PC-9 (cell line): Measurements from ENCODE around the gene FAM227A. TPM values are rescaled to one million over a fixed set of nuclear protein-coding genes. Genes with fewer than 3 reads are reported as not detected.

Source experiments
- BruUV-seq: library from RNA; stranded (reverse); fragments of 400-500 nt; replicated peaks from 2 replicates; lab custom pipeline; 2021; lab: Mats Ljungman, UMichigan
- CTCF ChIA-PET: fragments of 300-600 bp; sonication (Branson Sonifier 250); formaldehyde crosslinking; loops from one replicate; lab custom pipeline; 2022; ENCODE audit warnings: antibody characterized with exemption; lab: Charles Lee
- POLR2A ChIA-PET: fragments of 300-600 bp; sonication (Branson Sonifier 250); formaldehyde crosslinking; loops from one replicate; lab custom pipeline; 2022; ENCODE audit warnings: antibody characterized with exemption; ENCODE audit not compliant: unreplicated experiment; lab: Charles Lee
- DNase-seq, 2 experiments: peaks; one replicate each; pipeline versions ENCODE4 v3.0.0 to v3.0.0-alpha.2; 2015 to 2022; ENCODE audit warnings: mixed read lengths in 1 of 2
- H2AFZ ChIP-seq: fragments of 200-600 bp; sonication (generic); 2 replicates; pipeline ENCODE4 v1.8.1; 2017; ENCODE audit warnings: antibody characterized with exemption
- H3F3A ChIP-seq: fragments of 200-600 bp; sonication (generic); 2 replicates; pipeline ENCODE4 v1.8.1; 2017; ENCODE audit warnings: antibody characterized with exemption, mild to moderate bottlenecking, low read depth; ENCODE audit not compliant: insufficient read depth
- H3K27ac ChIP-seq: fragments of 200-600 bp; sonication (generic); 2 replicates; pipeline ENCODE4 v1.6.1; 2016; ENCODE audit warnings: mixed run types
- H3K27me3 ChIP-seq: fragments of 200-600 bp; sonication (generic); 2 replicates; pipeline ENCODE4 v1.6.1; 2016; ENCODE audit warnings: low read depth, mixed run types; ENCODE audit not compliant: insufficient read depth
- H3K36me3 ChIP-seq: fragments of 200-600 bp; sonication (generic); 2 replicates; pipeline ENCODE4 v1.6.1; 2016; ENCODE audit warnings: low read depth, mixed run types
- H3K4me1 ChIP-seq: fragments of 200-600 bp; sonication (generic); replicated peaks from 2 replicates; pipeline ENCODE4 v1.6.1; 2016; ENCODE audit warnings: mixed run types; ENCODE audit not compliant: insufficient read depth
- H3K4me2 ChIP-seq: fragments of 200-600 bp; sonication (generic); 2 replicates; pipeline ENCODE4 v1.6.1; 2017; ENCODE audit warnings: mixed run types
- H3K4me3 ChIP-seq: fragments of 200-600 bp; sonication (generic); 2 replicates; pipeline ENCODE4 v1.6.1; 2016; ENCODE audit warnings: mixed run types
- H3K79me2 ChIP-seq: fragments of 200-600 bp; sonication (generic); 2 replicates; pipeline ENCODE4 v1.6.1; 2017; ENCODE audit warnings: low read depth, mixed run types
- H3K9me2 ChIP-seq: fragments of 200-600 bp; sonication (generic); 2 replicates; pipeline ENCODE4 v1.8.1; 2017; ENCODE audit warnings: mild to moderate bottlenecking; ENCODE audit not compliant: insufficient read depth
- H3K9me3 ChIP-seq: fragments of 200-600 bp; sonication (generic); 2 replicates; pipeline ENCODE4 v1.8.1; 2016; ENCODE audit warnings: low read depth; ENCODE audit not compliant: insufficient read depth
- H4K20me1 ChIP-seq: fragments of 200-600 bp; sonication (generic); 2 replicates; pipeline ENCODE4 v1.8.1; 2017; ENCODE audit not compliant: insufficient read depth
- EZH2 ChIP-seq: fragments of 200-600 bp; sonication (generic); IDR thresholded peaks from 2 replicates; pipeline ENCODE4 v1.8.0; 2017; ENCODE audit warnings: antibody characterized with exemption, low read depth
- intact Hi-C: fragments of 100-400 bp; cut with micrococcal nuclease; formaldehyde crosslinking; loops from one replicate; pipeline ENCODE4 v1.10.0; 2022; ENCODE audit not compliant: unreplicated experiment
- total RNA-seq: library from RNA; stranded (reverse); gene quantifications from 2 replicates; pipeline ENCODE4 v1.2.3, GENCODE V29; 2021
- TF ChIP-seq, protein P1 (sequence below): fragments of 200-600 bp; sonication (generic); conservative IDR thresholded peaks from 2 replicates; pipeline ENCODE4 v1.6.1; 2017; ENCODE audit warnings: mixed run types, antibody characterized with exemption, mild to moderate bottlenecking, moderate library complexity

FAM227A gene
- total RNA-seq, 1 experiment from 2014 or later = 9.8 TPM

DNA sequence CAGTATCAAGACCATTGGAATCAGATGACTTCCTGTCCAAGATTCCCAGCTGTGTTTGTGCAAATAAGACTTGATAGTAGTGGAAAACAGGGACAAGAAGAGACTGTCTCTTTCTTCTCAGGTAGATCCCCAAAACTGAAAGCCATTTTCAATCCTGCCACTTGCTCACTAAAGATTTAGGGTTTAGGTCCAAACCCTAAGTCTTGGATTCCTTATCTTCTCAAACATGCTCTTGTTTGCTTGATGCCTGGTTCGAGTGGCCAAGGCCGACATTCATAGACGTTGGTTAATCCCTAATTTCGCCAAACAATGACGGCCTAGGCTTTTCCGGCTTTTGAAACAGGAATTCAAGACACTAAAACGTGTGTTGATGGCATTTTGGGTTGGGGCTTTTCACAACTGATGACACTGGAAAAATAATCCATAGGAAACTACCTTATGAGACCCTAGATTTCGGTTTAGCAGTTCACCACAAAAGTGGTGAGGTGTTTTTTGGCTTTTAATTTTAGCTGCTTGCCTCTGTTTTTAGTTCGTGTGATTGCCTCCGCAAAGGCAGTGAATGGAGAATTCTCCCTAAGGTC is 48.6 kb upstream of the FAM227A start:
- POLR2A ChIA-PET = interaction anchor here (0.5 kb wide), 1 partner anchor 861 kb away, joined by 3 read pairs; the partner anchor contains the start of gene ANKRD54
- Histone ChIP-seq H3K36me3 (peaks cover 10% of the 10 kb centered on the region; the same call in 1 of the 2 replicates), H3F3A (peaks cover 39% of the 10 kb centered on the region), H3K27me3 (no peaks in the 10 kb centered on the region), H3K79me2 (peaks cover 46% of the 10 kb centered on the region), H3K27ac (peak overlapping the region; percentile 58), H3K4me1 (peaks cover 38% of the 10 kb centered on the region), H2AFZ (peak overlapping the region; percentile 77), H3K9me2 (no peaks in the 10 kb centered on the region), H3K4me2 (peak overlapping the region; percentile 86), H3K9me3 (no peaks in the 10 kb centered on the region), H4K20me1 (peaks cover 6% of the 10 kb centered on the region; the same call in 1 of the 2 replicates), H3K4me3 (peak overlapping the region; percentile 51)
- DNase-seq = no peak
- CTCF ChIA-PET = interaction anchor here (0.6 kb wide), 1 partner anchor 291 kb away, joined by 9 read pairs; no protein-coding TSS in a partner anchor
- TF ChIP-seq, protein P1, sequence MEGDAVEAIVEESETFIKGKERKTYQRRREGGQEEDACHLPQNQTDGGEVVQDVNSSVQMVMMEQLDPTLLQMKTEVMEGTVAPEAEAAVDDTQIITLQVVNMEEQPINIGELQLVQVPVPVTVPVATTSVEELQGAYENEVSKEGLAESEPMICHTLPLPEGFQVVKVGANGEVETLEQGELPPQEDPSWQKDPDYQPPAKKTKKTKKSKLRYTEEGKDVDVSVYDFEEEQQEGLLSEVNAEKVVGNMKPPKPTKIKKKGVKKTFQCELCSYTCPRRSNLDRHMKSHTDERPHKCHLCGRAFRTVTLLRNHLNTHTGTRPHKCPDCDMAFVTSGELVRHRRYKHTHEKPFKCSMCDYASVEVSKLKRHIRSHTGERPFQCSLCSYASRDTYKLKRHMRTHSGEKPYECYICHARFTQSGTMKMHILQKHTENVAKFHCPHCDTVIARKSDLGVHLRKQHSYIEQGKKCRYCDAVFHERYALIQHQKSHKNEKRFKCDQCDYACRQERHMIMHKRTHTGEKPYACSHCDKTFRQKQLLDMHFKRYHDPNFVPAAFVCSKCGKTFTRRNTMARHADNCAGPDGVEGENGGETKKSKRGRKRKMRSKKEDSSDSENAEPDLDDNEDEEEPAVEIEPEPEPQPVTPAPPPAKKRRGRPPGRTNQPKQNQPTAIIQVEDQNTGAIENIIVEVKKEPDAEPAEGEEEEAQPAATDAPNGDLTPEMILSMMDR = no peak
- no peak for TF ChIP-seq EZH2
- intact Hi-C loops = loop anchor here (2.0 to 10.0 kb wide), 3 partner anchors 50 to 390 kb away; partner anchors contain the start of genes CSNK1E, DDX17 and SUN2
- BruUV-seq = no TSS peak

DNA sequence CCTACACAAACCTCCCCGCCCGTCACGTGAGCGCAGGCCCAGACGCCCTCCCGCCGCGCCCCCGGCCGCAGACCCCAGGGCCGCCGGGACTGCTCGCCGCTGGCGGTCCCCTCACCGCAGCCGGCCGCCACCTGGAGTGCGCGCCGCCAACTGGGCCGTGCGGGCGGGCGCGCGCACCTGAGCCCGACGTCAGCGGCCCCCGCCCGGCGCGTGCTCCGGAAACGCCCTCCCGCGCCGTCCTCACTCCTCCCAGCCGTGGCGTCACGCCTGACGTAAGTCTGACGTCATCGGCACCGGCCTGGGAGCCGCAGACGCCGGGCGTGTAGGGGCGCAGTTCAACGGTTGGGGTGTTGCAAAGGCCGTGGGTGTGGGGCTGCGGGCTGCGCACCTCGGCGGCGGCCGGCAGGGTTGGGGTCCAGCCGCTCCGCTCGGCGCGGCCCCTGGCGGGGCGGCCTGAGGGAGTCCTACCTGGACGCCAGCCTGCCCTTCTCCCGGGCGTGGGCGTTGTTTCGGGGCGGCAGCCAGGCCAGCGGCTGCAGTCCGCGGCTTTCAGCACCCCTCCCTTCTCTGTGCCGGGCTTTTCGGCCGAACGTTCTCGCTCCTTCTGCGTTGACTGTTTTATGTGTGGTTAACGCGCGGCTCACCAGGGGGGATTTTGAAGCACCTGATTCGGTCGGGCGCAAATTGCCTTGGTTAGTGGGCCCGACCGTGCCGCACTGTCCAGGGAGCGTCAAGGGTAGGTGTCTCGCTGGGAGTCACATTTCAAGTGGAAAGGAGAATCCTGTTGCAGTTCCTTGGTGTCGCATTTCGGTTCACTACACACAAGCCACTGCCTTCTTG is 44.8 kb upstream of the FAM227A start, which contains the start of gene JOSD1:
Gene JOSD1, minus strand, starts transcription at position 155 of the 840 bp plus-strand sequence. CDS start 956 bp downstream, outside the sequence.
- CTCF ChIA-PET = no interaction called here
- POLR2A ChIA-PET = no interaction called here
- H3K27me3 ChIP-seq = no peaks in the 10 kb centered on the region
- H3K9me3 ChIP-seq = no peaks in the 10 kb centered on the region
- peak within 1 kb of the TSS; percentile 88 for H3K27ac ChIP-seq
- H3K4me2 ChIP-seq = peak within 1 kb of the TSS; percentile 97
- TF ChIP-seq EZH2 = no peak
- TF ChIP-seq, protein P1 = no peak
- TSS peak; percentile 83 for BruUV-seq
- intact Hi-C loops = loop anchor here (10.0 kb wide), 2 partner anchors 196 to 386 kb away; partner anchors contain the start of genes CSNK1E and DDX17
- peaks cover 22% of the 10 kb centered on the region; the same call in 1 of the 2 replicates for H3K36me3 ChIP-seq
- no peaks in the 10 kb centered on the region for H3K9me2 ChIP-seq
- H4K20me1 ChIP-seq = peaks cover 14% of the 10 kb centered on the region; the same call in 1 of the 2 replicates
- peak within 1 kb of the TSS; percentile 79 for H2AFZ ChIP-seq
- H3K4me3 ChIP-seq = peak within 1 kb of the TSS; percentile 82
- H3F3A ChIP-seq = peaks cover 54% of the 10 kb centered on the region
- peaks cover 44% of the 10 kb centered on the region for H3K79me2 ChIP-seq
- peak; percentile 87 to 98 for DNase-seq
- H3K4me1 ChIP-seq = peaks cover 43% of the 10 kb centered on the region

DNA sequence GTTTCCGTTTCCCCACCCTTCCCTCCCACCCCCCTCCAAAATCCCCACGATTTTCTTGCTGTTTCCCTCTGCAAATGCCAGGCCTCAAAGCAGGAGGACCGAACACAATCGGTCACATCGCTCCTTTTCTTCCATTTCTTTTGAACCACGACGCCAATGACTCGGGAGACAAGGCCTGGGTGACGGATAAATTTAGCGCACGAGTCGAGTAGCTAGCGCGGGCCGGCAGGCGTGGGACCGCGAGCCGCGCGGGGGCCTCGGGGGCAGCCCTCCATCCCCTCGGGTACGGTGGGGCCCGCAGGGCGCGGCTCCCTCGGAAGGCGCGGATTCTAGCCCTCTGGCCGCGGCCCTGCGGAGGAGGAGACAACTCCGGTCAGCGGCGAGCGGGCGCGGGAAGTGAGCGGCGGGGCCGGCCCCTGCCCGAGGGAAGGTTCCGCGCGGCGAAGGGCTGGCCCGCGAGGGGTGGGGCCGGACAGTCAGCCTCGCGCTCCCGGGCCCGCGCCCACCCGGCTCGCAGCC is 44.1 kb upstream of the FAM227A start:
- peak overlapping the region; percentile 92 for H3K4me2 ChIP-seq
- peak overlapping the region; percentile 88 for H3K27ac ChIP-seq
- H3K9me2 ChIP-seq = no peaks in the 10 kb centered on the region
- peaks cover 50% of the 10 kb centered on the region for H3K4me1 ChIP-seq
- no peaks in the 10 kb centered on the region for H3K27me3 ChIP-seq
- peaks cover 48% of the 10 kb centered on the region for H3K79me2 ChIP-seq
- intact Hi-C loops = loop anchor here (10.0 kb wide), 2 partner anchors 196 to 386 kb away; partner anchors contain the start of genes CSNK1E and DDX17
- H3K36me3 ChIP-seq = peaks cover 22% of the 10 kb centered on the region; the same call in 1 of the 2 replicates
- no peaks in the 10 kb centered on the region for H3K9me3 ChIP-seq
- no TSS peak for BruUV-seq
- peak; percentile 56 to 85 for DNase-seq
- H3K4me3 ChIP-seq = peak overlapping the region; percentile 82
- POLR2A ChIA-PET = interaction anchor here (0.5 to 0.6 kb wide), 2 partner anchors 13 to 338 kb away, joined by 4 to 6 read pairs; no protein-coding TSS in a partner anchor
- CTCF ChIA-PET = interaction anchor here (0.6 kb wide), 2 partner anchors 200 to 829 kb away, joined by 3 to 7 read pairs; no protein-coding TSS in a partner anchor
- TF ChIP-seq, protein P1 = no peak
- TF ChIP-seq EZH2 = no peak
- peaks cover 14% of the 10 kb centered on the region; the same call in 1 of the 2 replicates for H4K20me1 ChIP-seq
- H2AFZ ChIP-seq = peak overlapping the region; percentile 63; the same call in 1 of the 2 replicates
- peaks cover 60% of the 10 kb centered on the region for H3F3A ChIP-seq
